ENCODE measurements around the gene RPL5. TPM values are rescaled to one million over a fixed set of nuclear protein-coding genes. Genes with fewer than 3 reads are reported as not detected.

RPL5 gene
- total and polyA plus RNA-seq, 2 donors: 1,628 to 1,942 TPM

GRCh38 chr1:92854101-92854785, 22.4 kb downstream of the RPL5 start:
- no peak for DNase-seq (ENCODE audit: extremely low spot score)
- Histone ChIP-seq H3K4me3 (ENCODE audit: low read depth, low read length) (no peak overlapping the region), H3K36me3 (ENCODE audit: insufficient read depth) (no peaks in the 10 kb centered on the region), H3K27ac (ENCODE audit: low read depth) (no peak overlapping the region), H3K4me1 (ENCODE audit: insufficient read depth) (no peaks in the 10 kb centered on the region)

GRCh38 chr1:92855236-92855635, 23.4 kb downstream of the RPL5 start:
- Histone ChIP-seq H3K4me1 (ENCODE audit: insufficient read depth) (no peaks in the 10 kb centered on the region), H3K36me3 (ENCODE audit: insufficient read depth) (no peaks in the 10 kb centered on the region), H3K4me3 (ENCODE audit: low read depth, low read length) (no peak overlapping the region), H3K27ac (ENCODE audit: low read depth) (no peak overlapping the region)
- DNase-seq (ENCODE audit: extremely low spot score): no peak
- 82% methylated on average over 4 of the region's 4 CpGs for WGBS

GRCh38 chr1:92857817-92858216, 26.0 kb downstream of the RPL5 start:
- Histone ChIP-seq H3K27ac (ENCODE audit: low read depth) (no peak overlapping the region), H3K4me3 (ENCODE audit: low read depth, low read length) (no peak overlapping the region), H3K36me3 (ENCODE audit: insufficient read depth) (no peaks in the 10 kb centered on the region), H3K4me1 (ENCODE audit: insufficient read depth) (no peaks in the 10 kb centered on the region)
- 85% methylated on average over 5 of the region's 5 CpGs for WGBS
- no peak for DNase-seq (ENCODE audit: extremely low spot score)

- no peaks in the 10 kb centered on the region for H3K4me1 ChIP-seq (ENCODE audit: insufficient read depth)
- DNase-seq (ENCODE audit: extremely low spot score): peak; percentile 73
- H3K27ac ChIP-seq (ENCODE audit: low read depth): no peak overlapping the region
- no peak overlapping the region for H3K4me3 ChIP-seq (ENCODE audit: low read depth, low read length)
- no peaks in the 10 kb centered on the region for H3K36me3 ChIP-seq (ENCODE audit: insufficient read depth)
- 27% methylated on average over 13 of the region's 13 CpGs for WGBS
Observed at GRCh38 chr1:92858564-92859399, 26.9 kb downstream of the RPL5 start.

GRCh38 chr1:92859400-92860039, 27.7 kb downstream of the RPL5 start:
- no peaks in the 10 kb centered on the region for H3K36me3 ChIP-seq (ENCODE audit: insufficient read depth)
- no peak for DNase-seq (ENCODE audit: extremely low spot score)
- no peak overlapping the region for H3K4me3 ChIP-seq (ENCODE audit: low read depth, low read length)
- H3K4me1 ChIP-seq (ENCODE audit: insufficient read depth): no peaks in the 10 kb centered on the region
- H3K27ac ChIP-seq (ENCODE audit: low read depth): no peak overlapping the region
- 57% methylated on average over 7 of the region's 7 CpGs for WGBS

- H3K4me1 ChIP-seq (ENCODE audit: insufficient read depth): no peaks in the 10 kb centered on the region
- H3K27ac ChIP-seq (ENCODE audit: low read depth): no peak overlapping the region
- no peak for DNase-seq (ENCODE audit: extremely low spot score)
- 64% methylated on average over 4 of the region's 4 CpGs for WGBS
- H3K4me3 ChIP-seq (ENCODE audit: low read depth, low read length): no peak overlapping the region
- no peaks in the 10 kb centered on the region for H3K36me3 ChIP-seq (ENCODE audit: insufficient read depth)
Observed at GRCh38 chr1:92862605-92863004, 30.8 kb downstream of the RPL5 start.

- no peak overlapping the region for H3K4me3 ChIP-seq (ENCODE audit: low read depth, low read length)
- H3K36me3 ChIP-seq (ENCODE audit: insufficient read depth): no peaks in the 10 kb centered on the region
- H3K4me1 ChIP-seq (ENCODE audit: insufficient read depth): no peaks in the 10 kb centered on the region
- no peak overlapping the region for H3K27ac ChIP-seq (ENCODE audit: low read depth)
- no peak for DNase-seq (ENCODE audit: extremely low spot score)
Observed at GRCh38 chr1:92864131-92864530, 32.3 kb downstream of the RPL5 start.

- no peaks in the 10 kb centered on the region for H3K4me1 ChIP-seq (ENCODE audit: insufficient read depth)
- H3K27ac ChIP-seq (ENCODE audit: low read depth): no peak overlapping the region
- H3K4me3 ChIP-seq (ENCODE audit: low read depth, low read length): no peak overlapping the region
- DNase-seq (ENCODE audit: extremely low spot score): no peak
- peaks cover 2% of the 10 kb centered on the region for H3K36me3 ChIP-seq (ENCODE audit: insufficient read depth)
- WGBS: 93% methylated on average over 2 of the region's 2 CpGs
Observed at GRCh38 chr1:92870591-92870990, 38.8 kb downstream of the RPL5 start.

GRCh38 chr1:92872719-92873118, 40.9 kb downstream of the RPL5 start:
- Histone ChIP-seq H3K4me3 (ENCODE audit: low read depth, low read length) (no peak overlapping the region), H3K4me1 (ENCODE audit: insufficient read depth) (no peaks in the 10 kb centered on the region), H3K27ac (ENCODE audit: low read depth) (no peak overlapping the region), H3K36me3 (ENCODE audit: insufficient read depth) (peaks cover 2% of the 10 kb centered on the region)
- no peak for DNase-seq (ENCODE audit: extremely low spot score)
- WGBS: 76% methylated on average over 2 of the region's 2 CpGs

- no peak for DNase-seq (ENCODE audit: extremely low spot score)
- H3K27ac ChIP-seq (ENCODE audit: low read depth): no peak overlapping the region
- no peak overlapping the region for H3K4me3 ChIP-seq (ENCODE audit: low read depth, low read length)
- peaks cover 2% of the 10 kb centered on the region for H3K36me3 ChIP-seq (ENCODE audit: insufficient read depth)
- H3K4me1 ChIP-seq (ENCODE audit: insufficient read depth): no peaks in the 10 kb centered on the region
- WGBS: 78% methylated on average over 2 of the region's 2 CpGs
Observed at GRCh38 chr1:92874987-92875386, 43.1 kb downstream of the RPL5 start.

GRCh38 chr1:92876351-92876750, 44.5 kb downstream of the RPL5 start:
- 90% methylated on average over 4 of the region's 4 CpGs for WGBS
- Histone ChIP-seq H3K36me3 (ENCODE audit: insufficient read depth) (peaks cover 2% of the 10 kb centered on the region), H3K4me1 (ENCODE audit: insufficient read depth) (no peaks in the 10 kb centered on the region), H3K4me3 (ENCODE audit: low read depth, low read length) (no peak overlapping the region), H3K27ac (ENCODE audit: low read depth) (no peak overlapping the region)
- DNase-seq (ENCODE audit: extremely low spot score): no peak

GRCh38 chr1:92877081-92877711, 45.4 kb downstream of the RPL5 start:
- no peaks in the 10 kb centered on the region for H3K4me1 ChIP-seq (ENCODE audit: insufficient read depth)
- peaks cover 2% of the 10 kb centered on the region for H3K36me3 ChIP-seq (ENCODE audit: insufficient read depth)
- DNase-seq (ENCODE audit: extremely low spot score): no peak
- no peak overlapping the region for H3K4me3 ChIP-seq (ENCODE audit: low read depth, low read length)
- WGBS: 28% methylated on average over 4 of the region's 4 CpGs
- H3K27ac ChIP-seq (ENCODE audit: low read depth): no peak overlapping the region

- Histone ChIP-seq H3K27ac (ENCODE audit: low read depth) (no peak overlapping the region), H3K4me3 (ENCODE audit: low read depth, low read length) (no peak overlapping the region), H3K4me1 (ENCODE audit: insufficient read depth) (no peaks in the 10 kb centered on the region), H3K36me3 (ENCODE audit: insufficient read depth) (peaks cover 2% of the 10 kb centered on the region)
- no peak for DNase-seq (ENCODE audit: extremely low spot score)
- 68% methylated on average over 4 of the region's 4 CpGs for WGBS
Observed at GRCh38 chr1:92877792-92878191, 46.0 kb downstream of the RPL5 start.
